Testis (tissue), 3 donors: ENCODE data around the gene EFNA3. TPM values are rescaled to one million over a fixed set of nuclear protein-coding genes. Genes with fewer than 3 reads are reported as not detected.

Experiments
- DNase-seq: peaks from one replicate; pipeline ENCODE4 v3.0.0-alpha.2; 2019
- H3K27ac ChIP-seq, 2 donors: fragments of 200-600 bp; sonication (generic); one replicate each; pipeline ENCODE4 v1.5.1; 2019
- H3K27me3 ChIP-seq: fragments of 200-600 bp; sonication (generic); one replicate; pipeline ENCODE4 v1.5.1; 2019
- H3K36me3 ChIP-seq: fragments of 200-600 bp; sonication (generic); one replicate; pipeline ENCODE4 v1.5.1; 2017; ENCODE audit warnings: low read depth; ENCODE audit errors: missing control alignments
- H3K4me1 ChIP-seq: fragments of 200-600 bp; sonication (generic); one replicate; pipeline ENCODE4 v1.5.1; 2019
- H3K4me3 ChIP-seq, 2 donors: fragments of 200-600 bp; sonication (generic); one replicate each; pipeline ENCODE4 v1.5.1; 2017 to 2019
- H3K9me3 ChIP-seq: fragments of 200-600 bp; sonication (generic); one replicate; pipeline ENCODE4 v1.5.1; 2017
- POLR2A ChIP-seq: fragments of 450-650 bp; IDR thresholded peaks from one replicate; pipeline ENCODE4 v1.6.1; 2017; ENCODE audit warnings: antibody characterized with exemption, mild to moderate bottlenecking, moderate library complexity
- WGBS, 2 donors: methylation state at CpG; one replicate each; pipeline ENCODE4 v1.1.5; 2018; 5-methylcytosine and 5-hydroxymethylcytosine counted together
- intact Hi-C: fragments of 100-400 bp; cut with DNase I; formaldehyde crosslinking; loops from one replicate; pipeline ENCODE4 v1.15.1; 2023; ENCODE audit warnings: low total_unique reads
- polyA plus RNA-seq: library from polyadenylated mRNA; stranded (reverse); fragments of 350-450 nt; fragmentation: Illumina TruSeq; extraction: RNeasy Lipid Tissue Mini Kit (QIAGEN cat#74804); gene quantifications from one replicate; pipeline ENCODE4 v1.2.3, GENCODE V29; 2014; ENCODE audit warnings: low read depth, low replicate concordance; ENCODE audit not compliant: insufficient read depth
- total RNA-seq, 2 donors: library from RNA; depleted of rRNA; stranded (reverse); fragments of >200 nt; gene quantifications; one replicate each; pipeline ENCODE4 v1.2.3, GENCODE V29; 2016
- TF ChIP-seq, protein P1 (sequence below), 3 experiments: fragments of 450-650 bp in 2 of 3; fragments of 200-600 bp in 1 of 3; sonication (generic) in 1 of 3; IDR thresholded peaks; one replicate each; pipeline ENCODE4 v1.5.1; 2016 to 2019; ENCODE audit warnings: antibody characterized with exemption in 3 of 3, mild to moderate bottlenecking in 2 of 3, moderate library complexity in 1 of 3

The EFNA3 gene
- total and polyA plus RNA-seq, 3 donors from 2014 or later = 7.5 to 9.9 (median 7.7) TPM

DNA sequence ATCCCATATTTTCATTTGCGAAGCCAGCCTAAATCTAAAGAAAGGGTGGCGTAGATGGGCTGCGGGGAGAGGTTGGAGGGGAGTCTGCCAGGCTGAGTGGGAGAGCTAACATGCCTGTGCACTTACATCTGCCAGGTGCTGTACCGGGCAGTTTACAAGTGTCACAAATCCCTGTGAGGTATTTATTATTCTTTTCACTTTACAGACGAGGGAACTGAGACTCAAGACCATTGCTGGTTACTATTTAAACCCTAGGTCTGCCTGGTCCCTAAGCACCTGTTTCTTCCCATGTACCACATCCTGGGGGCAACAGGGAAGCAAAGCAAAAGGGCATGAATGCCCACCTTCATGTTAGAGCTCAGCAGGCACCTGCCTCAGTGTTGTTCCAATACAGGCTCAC lies 29.7 kb downstream of the EFNA3 start:
- H3K9me3 ChIP-seq = no peaks in the 10 kb centered on the region
- DNase-seq = no peak
- no peak for TF ChIP-seq POLR2A
- TF ChIP-seq, protein P1, sequence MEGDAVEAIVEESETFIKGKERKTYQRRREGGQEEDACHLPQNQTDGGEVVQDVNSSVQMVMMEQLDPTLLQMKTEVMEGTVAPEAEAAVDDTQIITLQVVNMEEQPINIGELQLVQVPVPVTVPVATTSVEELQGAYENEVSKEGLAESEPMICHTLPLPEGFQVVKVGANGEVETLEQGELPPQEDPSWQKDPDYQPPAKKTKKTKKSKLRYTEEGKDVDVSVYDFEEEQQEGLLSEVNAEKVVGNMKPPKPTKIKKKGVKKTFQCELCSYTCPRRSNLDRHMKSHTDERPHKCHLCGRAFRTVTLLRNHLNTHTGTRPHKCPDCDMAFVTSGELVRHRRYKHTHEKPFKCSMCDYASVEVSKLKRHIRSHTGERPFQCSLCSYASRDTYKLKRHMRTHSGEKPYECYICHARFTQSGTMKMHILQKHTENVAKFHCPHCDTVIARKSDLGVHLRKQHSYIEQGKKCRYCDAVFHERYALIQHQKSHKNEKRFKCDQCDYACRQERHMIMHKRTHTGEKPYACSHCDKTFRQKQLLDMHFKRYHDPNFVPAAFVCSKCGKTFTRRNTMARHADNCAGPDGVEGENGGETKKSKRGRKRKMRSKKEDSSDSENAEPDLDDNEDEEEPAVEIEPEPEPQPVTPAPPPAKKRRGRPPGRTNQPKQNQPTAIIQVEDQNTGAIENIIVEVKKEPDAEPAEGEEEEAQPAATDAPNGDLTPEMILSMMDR (IDR thresholded peaks at IDR 0.05) = no peak
- H3K4me1 ChIP-seq = no peaks in the 10 kb centered on the region
- intact Hi-C loops = no loop called here
- WGBS, 2 donors = 72 to 80% methylated on average over 5 of the region's 5 CpGs
- H3K27me3 ChIP-seq = no peaks in the 10 kb centered on the region
- no peak overlapping the region for H3K27ac ChIP-seq
- H3K36me3 ChIP-seq = no peaks in the 10 kb centered on the region
- H3K4me3 ChIP-seq = no peak overlapping the region

DNA sequence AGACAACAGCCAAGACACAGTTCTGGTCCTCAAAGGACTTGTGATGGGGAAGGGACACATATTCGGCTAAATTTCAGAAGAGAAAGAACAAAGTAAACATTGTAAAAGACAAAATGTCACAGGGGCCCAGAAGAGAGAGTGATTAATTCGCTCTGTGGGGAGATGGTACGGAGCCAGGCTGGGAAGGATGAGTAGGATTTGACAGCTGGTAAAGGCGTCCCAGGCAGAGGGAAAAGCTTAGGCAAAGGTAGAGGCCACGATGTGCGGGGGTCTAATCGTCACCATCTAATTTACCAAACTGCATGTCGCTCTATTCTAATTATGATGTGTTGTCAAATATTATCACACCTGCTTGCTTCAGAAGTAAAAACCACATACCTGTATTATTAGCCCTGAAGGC lies 31.7 kb downstream of the EFNA3 start:
- TF ChIP-seq, protein P1 (IDR thresholded peaks at IDR 0.05) = no peak
- TF ChIP-seq POLR2A = no peak
- WGBS, 2 donors = 83 to 85% methylated on average over 8 of the region's 8 CpGs
- no peaks in the 10 kb centered on the region for H3K27me3 ChIP-seq
- H3K36me3 ChIP-seq = no peaks in the 10 kb centered on the region
- intact Hi-C loops = no loop called here
- no peak overlapping the region for H3K4me3 ChIP-seq
- H3K4me1 ChIP-seq = no peaks in the 10 kb centered on the region
- no peak for DNase-seq
- H3K9me3 ChIP-seq = no peaks in the 10 kb centered on the region
- H3K27ac ChIP-seq = no peak overlapping the region

DNA sequence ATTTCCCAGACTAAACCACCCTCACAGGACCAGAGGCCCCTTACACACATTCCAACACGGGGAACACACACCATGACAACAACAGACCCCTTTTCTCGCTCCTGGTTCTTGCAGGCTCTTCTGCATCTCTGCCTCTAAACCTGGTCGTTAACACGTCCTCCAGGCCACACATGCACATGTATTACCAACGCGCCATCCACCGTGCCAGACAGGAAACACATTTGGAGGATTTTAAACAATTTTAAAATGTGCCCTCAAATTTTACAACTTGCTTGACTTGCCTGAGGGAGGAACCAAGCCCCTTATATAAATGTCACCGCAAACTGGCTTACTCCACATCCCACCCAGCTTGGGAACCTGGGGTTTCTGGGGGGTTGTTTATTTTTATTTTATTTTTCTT lies 32.2 kb downstream of the EFNA3 start:
- H3K4me1 ChIP-seq = no peaks in the 10 kb centered on the region
- 79 to 80% methylated on average over 8 of the region's 8 CpGs for WGBS, 2 donors
- H3K9me3 ChIP-seq = no peaks in the 10 kb centered on the region
- H3K27me3 ChIP-seq = no peaks in the 10 kb centered on the region
- no peak for TF ChIP-seq POLR2A
- TF ChIP-seq, protein P1 (IDR thresholded peaks at IDR 0.05) = no peak
- H3K4me3 ChIP-seq = no peak overlapping the region
- no peak for DNase-seq
- H3K36me3 ChIP-seq = no peaks in the 10 kb centered on the region
- intact Hi-C loops = no loop called here
- H3K27ac ChIP-seq = no peak overlapping the region

DNA sequence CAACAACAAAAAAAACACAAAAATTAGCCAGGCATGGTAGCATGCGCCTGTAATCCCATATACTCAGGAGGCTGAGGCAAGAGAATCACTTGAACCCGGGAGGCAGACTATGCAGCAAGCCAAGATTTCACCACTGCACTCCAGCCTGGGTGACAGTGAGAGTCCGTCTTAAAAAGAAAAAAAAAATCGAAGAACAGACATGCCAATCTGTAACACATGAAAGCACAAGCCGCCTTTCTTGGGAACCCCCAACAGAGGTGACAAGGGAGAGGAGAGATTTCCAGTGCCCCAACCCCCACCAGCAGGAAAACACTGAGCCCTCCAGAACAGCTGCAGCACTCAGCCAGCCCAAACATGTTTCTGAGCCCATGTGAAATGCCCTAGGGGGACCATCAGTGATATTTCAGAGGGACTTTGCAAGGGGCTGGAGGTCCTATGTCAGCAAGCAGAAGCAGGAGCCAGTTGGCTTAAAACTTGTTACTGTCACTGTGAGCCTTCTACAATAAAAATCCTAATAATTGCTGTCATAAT lies 34.9 kb downstream of the EFNA3 start:
- TF ChIP-seq, protein P1 (IDR thresholded peaks at IDR 0.05) = no peak
- TF ChIP-seq POLR2A = no peak
- Histone ChIP-seq H3K4me1 (no peaks in the 10 kb centered on the region), H3K36me3 (no peaks in the 10 kb centered on the region), H3K27ac (no peak overlapping the region), H3K9me3 (no peaks in the 10 kb centered on the region), H3K27me3 (no peaks in the 10 kb centered on the region), H3K4me3 (no peak overlapping the region)
- intact Hi-C loops = no loop called here
- no peak for DNase-seq
- whole genome bisulfite sequencing, 2 donors = 70 to 93% methylated on average over 5 of the region's 5 CpGs

DNA sequence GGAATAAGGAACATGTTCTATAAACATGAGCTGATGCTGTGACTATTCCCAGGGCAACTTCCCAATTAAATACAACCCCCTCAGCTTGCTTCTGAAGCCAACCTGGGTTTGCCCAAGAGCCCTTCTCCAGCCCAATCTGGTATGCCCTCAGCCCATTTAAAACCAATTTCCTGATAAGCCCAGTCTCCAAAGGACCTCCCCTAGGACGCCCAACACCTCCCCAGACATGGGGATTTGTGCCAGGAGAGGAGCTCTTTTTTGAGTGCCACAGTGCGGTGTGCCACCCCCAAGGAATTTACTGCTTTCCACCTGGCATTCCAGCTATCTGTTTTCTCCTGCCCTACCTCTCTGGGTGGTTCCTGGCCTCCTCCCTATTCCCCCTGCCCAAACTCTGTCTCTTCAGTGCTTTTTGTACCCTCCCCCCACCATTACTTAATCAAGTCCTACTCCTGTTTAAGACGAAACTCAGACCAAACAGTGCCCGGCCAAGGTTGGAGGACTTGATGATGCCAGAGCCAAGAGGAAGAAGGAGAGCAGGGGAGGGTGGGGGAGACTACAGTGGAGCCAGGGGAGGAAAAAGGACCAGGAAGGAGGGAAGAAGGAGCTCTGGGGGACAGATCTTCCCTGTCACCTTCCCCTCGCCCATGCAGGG lies 37.6 kb downstream of the EFNA3 start:
- intact Hi-C loops = no loop called here
- no peak for TF ChIP-seq POLR2A
- TF ChIP-seq, protein P1 (IDR thresholded peaks at IDR 0.05) = no peak
- WGBS, 2 donors = 59 to 79% methylated on average over 5 of the region's 5 CpGs

More for the DNA sequence above, 37.6 kb downstream of the EFNA3 start:
- no peak overlapping the region for H3K4me3 ChIP-seq
- H3K4me1 ChIP-seq = no peaks in the 10 kb centered on the region
- H3K27me3 ChIP-seq = no peaks in the 10 kb centered on the region
- no peak for DNase-seq
- H3K9me3 ChIP-seq = no peaks in the 10 kb centered on the region
- H3K36me3 ChIP-seq = no peaks in the 10 kb centered on the region
- H3K27ac ChIP-seq = no peak overlapping the region
